Sigmoid colon (tissue), 4 donors: ENCODE data around the gene GPR21.

Source experiments
- CTCF ChIP-seq, 4 experiments: fragments of 450-650 bp in 3 of 4; fragments of 200-600 bp in 1 of 4; IDR thresholded peaks; one replicate each; pipeline ENCODE4 v1.5.1; 2016 to 2019; ENCODE audit warnings: antibody characterized with exemption in 4 of 4, mild to moderate bottlenecking in 3 of 4, moderate library complexity in 2 of 4
- EP300 ChIP-seq, 4 donors: sonication (generic); formaldehyde crosslinking; IDR thresholded peaks; one replicate each; pipeline ENCODE4 v1.6.1; 2017; ENCODE audit warnings: antibody characterized with exemption in 4 of 4

GRCh38 chr9:123031963-123032362, 1.5 kb upstream of the GPR21 start:
- TF ChIP-seq CTCF (IDR thresholded peaks at IDR 0.05) (no peak), EP300 (IDR thresholded peaks at IDR 0.05) (no peak)
